HepG2 (cell line): ENCODE measurements around the gene MGAT4D. TPM values are rescaled to one million over a fixed set of nuclear protein-coding genes. Genes with fewer than 3 reads are reported as not detected.

Source experiments
- ATAC-seq: fragments of 200-7000 bp; cut with Tn5 transposase; 3 replicates; pipeline ENCODE4 v1.9.1; 2020; ENCODE audit warnings: mild to moderate bottlenecking, moderate library complexity
- BruUV-seq: library from RNA; stranded (reverse); fragments of 400-500 nt; replicated peaks from 2 replicates; lab custom pipeline; 2021; lab: Mats Ljungman, UMichigan
- CTCF ChIA-PET: fragments of 300-600 bp; formaldehyde crosslinking; extraction: SDS; loops from one replicate; lab custom pipeline; 2021; ENCODE audit warnings: low total read pairs, inconsistent platforms, low intra/inter-chr PET ratio; lab: Yijun Ruan, JAX
- POLR2A ChIA-PET: fragments of 350-600 bp; sonication (Branson Sonifier 250); formaldehyde crosslinking; loops from one replicate; lab custom pipeline; 2020; ENCODE audit warnings: antibody characterized with exemption, inconsistent platforms; lab: Yijun Ruan, JAX
- DNase-seq: peaks from one replicate; pipeline ENCODE4 v3.0.0-alpha.2; 2015; ENCODE audit warnings: low spot score
- FAIRE-seq: peaks from 3 replicates; lab custom pipeline; 2011; peaks lifted over from hg19 to GRCh38; lab: Jason Lieb, UNC
- H2AFZ ChIP-seq: one replicate; pipeline ENCODE4 v1.6.1; 2011; ENCODE audit warnings: low read length, inconsistent platforms
- H3K27ac ChIP-seq: fragments of 300-600 bp; 3 replicates; pipeline ENCODE4 v1.8.0; 2011; ENCODE audit warnings: mixed run types, mild to moderate bottlenecking, mixed read lengths, low read length, inconsistent platforms; ENCODE audit not compliant: insufficient read depth; ENCODE audit errors: extremely low read length
- H3K27me3 ChIP-seq, 2 experiments: fragments of 200-600 bp in 1 of 2; 2 replicates in 1 of 2; 3 replicates in 1 of 2; pipeline versions ENCODE4 v1.6.0 to v1.8.0; 2011; ENCODE audit warnings: low read length in 2 of 2, mild to moderate bottlenecking in 2 of 2, moderate library complexity in 2 of 2, inconsistent platforms in 1 of 2; ENCODE audit not compliant: insufficient read depth in 2 of 2, control insufficient read depth in 1 of 2
- H3K36me3 ChIP-seq, 2 experiments: fragments of 200-600 bp in 1 of 2; replicated peaks in 1 of 2; 2 replicates in 1 of 2; 3 replicates in 1 of 2; pipeline versions ENCODE4 v1.5.1 to v1.8.0; 2011; ENCODE audit warnings: low read length in 2 of 2, inconsistent platforms in 1 of 2; ENCODE audit not compliant: insufficient read depth in 2 of 2, control insufficient read depth in 1 of 2
- H3K4me1 ChIP-seq: 2 replicates; pipeline ENCODE4 v1.5.1; 2012; ENCODE audit warnings: low read length, inconsistent platforms; ENCODE audit not compliant: insufficient read depth
- H3K4me2 ChIP-seq: 2 replicates; pipeline ENCODE4 v1.6.0; 2011; ENCODE audit warnings: low read depth, low read length, inconsistent platforms
- H3K4me3 ChIP-seq, 3 experiments: fragments of 200-600 bp in 1 of 3; sonication (generic), shearing (Covaris generic) in 1 of 3; replicated peaks in 1 of 3; 2 replicates each; pipeline ENCODE4 v1.5.1; 2011 to 2016; ENCODE audit warnings: low read length in 3 of 3, inconsistent platforms in 2 of 3, low read depth in 2 of 3, mild to moderate bottlenecking in 2 of 3, control low read depth in 1 of 3, mixed read lengths in 1 of 3; ENCODE audit not compliant: insufficient read depth in 1 of 3
- H3K79me2 ChIP-seq: one replicate; pipeline ENCODE4 v1.6.1; 2011; ENCODE audit warnings: low read length, inconsistent platforms; ENCODE audit not compliant: insufficient read depth
- H3K9ac ChIP-seq: 2 replicates; pipeline ENCODE4 v1.6.0; 2011; ENCODE audit warnings: mild to moderate bottlenecking, low read depth, low read length, inconsistent platforms; ENCODE audit not compliant: insufficient read depth
- H3K9me3 ChIP-seq: 2 replicates; pipeline ENCODE4 v1.5.1; 2012; ENCODE audit warnings: mild to moderate bottlenecking, low read length
- H4K20me1 ChIP-seq: 2 replicates; pipeline ENCODE4 v1.6.0; 2011; ENCODE audit warnings: inconsistent platforms, mild to moderate bottlenecking, low read length, moderate library complexity; ENCODE audit not compliant: insufficient read depth
- FOXP4 ChIP-seq: sonication (generic); formaldehyde crosslinking; IDR thresholded peaks from 2 replicates; pipeline ENCODE4 v1.4.0; 2020; ENCODE audit warnings: missing genetic modification reagents
- SIN3A ChIP-seq: IDR thresholded peaks from 2 replicates; pipeline ENCODE4 v1.6.1; 2011; ENCODE audit warnings: low read depth, mild to moderate bottlenecking, control low read depth, low read length, borderline replicate concordance
- TFAP4 ChIP-seq: sonication (generic); IDR thresholded peaks from 2 replicates; pipeline ENCODE4 v1.6.1; 2016; ENCODE audit warnings: low read depth, borderline replicate concordance
- ZBTB33 ChIP-seq: sonication (generic); formaldehyde crosslinking; IDR thresholded peaks from 2 replicates; pipeline ENCODE4 v1.4.0; 2020; ENCODE audit warnings: missing genetic modification reagents
- ZNF142 ChIP-seq: sonication (generic); formaldehyde crosslinking; IDR thresholded peaks from 2 replicates; pipeline ENCODE4 v1.4.0; 2020; ENCODE audit warnings: missing genetic modification reagents
- ZNF362 ChIP-seq: sonication (generic); formaldehyde crosslinking; IDR thresholded peaks from 2 replicates; pipeline ENCODE4 v1.4.0; 2020; ENCODE audit warnings: missing genetic modification reagents, mild to moderate bottlenecking, borderline replicate concordance
- ZNF841 ChIP-seq: sonication (generic); formaldehyde crosslinking; IDR thresholded peaks from 2 replicates; pipeline ENCODE4 v1.8.1; 2023; ENCODE audit warnings: missing genetic modification reagents, borderline replicate concordance
- in situ Hi-C: cut with HindIII; loops from 2 replicates; pipeline ENCODE4 v1.10.0; 2017; ENCODE audit warnings: low pct_unique_long_range_greater_than_20kb; ENCODE audit not compliant: extremely low pct_ligation_motif_present
- intact Hi-C: fragments of 100-400 bp; cut with micrococcal nuclease; formaldehyde crosslinking; loops from one replicate; pipeline ENCODE4 v1.10.0; 2022; ENCODE audit not compliant: unreplicated experiment
- polyA plus RNA-seq, 8 experiments: library from polyadenylated mRNA; depleted of rRNA in 3 of 8; stranded (reverse) in 7 of 8; unstranded in 1 of 8; fragments of >200 nt; fragmentation: Illumina TruSeq in 4 of 8; extraction: Trizol in 4 of 8; gene quantifications; 2 replicates each; pipeline versions ENCODE4 v1.2.1 to v1.2.3, GENCODE V29; 2011 to 2016; ENCODE audit warnings: low read depth in 4 of 8, missing spikeins in 1 of 8, mixed read lengths in 1 of 8; ENCODE audit not compliant: insufficient read depth in 1 of 8
- total RNA-seq, 5 experiments: library from RNA; depleted of rRNA; stranded (reverse); fragments of >200 nt; fragmentation: Illumina TruSeq; extraction: Trizol; gene quantifications; 2 replicates each; pipeline ENCODE4 v1.2.3, GENCODE V29; 2016; ENCODE audit warnings: low read depth in 1 of 5

MGAT4D gene
- total and polyA plus RNA-seq, 2 of the 13 experiments (the other 11 are each of a cell fraction or from before 2014, with no cell fraction given), result not detected

GRCh38 chr4:140426610-140427105, 71.4 kb downstream of the MGAT4D start (continued):
- TF ChIP-seq FOXP4 (CRISPR knock-in tag), result peak; percentile 24; the same call in 1 of the 2 replicates

- intact Hi-C loops, result no loop called here
- Histone ChIP-seq H3K36me3 (no peaks in the 10 kb centered on the region), H3K4me3 (no peak overlapping the region), H3K27ac (no peak overlapping the region), H4K20me1 (no peaks in the 10 kb centered on the region), H3K79me2 (peaks cover 5% of the 10 kb centered on the region), H2AFZ (no peak overlapping the region), H3K4me1 (peaks cover 12% of the 10 kb centered on the region; the same call in 1 of the 2 replicates), H3K4me2 (no peak overlapping the region), H3K9me3 (no peaks in the 10 kb centered on the region), H3K27me3 (no peaks in the 10 kb centered on the region; a peak in 1 of 5 replicates)
- POLR2A ChIA-PET, result no interaction called here
- DNase-seq (no peak), ATAC-seq (no peak), FAIRE-seq (no peak)
- CTCF ChIA-PET, result no interaction called here
- TF ChIP-seq ZNF142 (CRISPR knock-in tag) (no peak), SIN3A (no peak), ZNF362 (CRISPR knock-in tag) (no peak), ZBTB33 (no peak), TFAP4 (no peak), ZNF841 (no peak)
- TF ChIP-seq, all 625 proteins: peak for 0
- H3K9ac ChIP-seq, result no peak overlapping the region
- BruUV-seq, result no TSS peak
- in situ Hi-C loops, result no loop called here
Measured at GRCh38 chr4:140423106-140423505, 75.0 kb downstream of the MGAT4D start.
